ENCODE measurements around the gene PHACTR1. TPM values are rescaled to one million over a fixed set of nuclear protein-coding genes. Genes with fewer than 3 reads are reported as not detected.

The PHACTR1 gene
- total and polyA plus RNA-seq, 9 of the 15 experiments (the other 6 are each of a cell fraction or from before 2014, with no cell fraction given): 11.5 to 32.6 (median 22.0) TPM

DNA sequence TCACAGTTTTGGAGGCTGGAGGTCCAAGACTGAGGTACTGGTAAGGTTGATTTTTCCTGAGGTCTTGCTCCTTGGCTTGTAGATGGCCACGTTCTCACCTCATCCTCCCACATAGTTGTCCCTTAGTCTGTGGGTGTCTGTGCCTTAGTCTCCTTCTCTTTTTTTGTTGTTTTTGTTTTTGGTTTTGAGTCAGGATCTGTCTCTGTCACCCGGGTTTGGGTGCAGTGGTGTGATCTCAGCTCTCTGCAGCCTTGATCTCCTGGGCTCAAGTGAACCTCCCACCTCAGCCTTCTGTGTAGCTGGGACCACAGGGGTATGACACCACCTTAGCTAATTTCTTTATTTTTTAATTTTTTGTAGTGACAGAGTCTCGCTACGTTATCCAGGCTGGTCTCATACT lies 245.2 kb downstream of the PHACTR1 start:
- ATAC-seq (no peak), FAIRE-seq (no peak), DNase-seq (ENCODE audit: extremely low read depth in 1 of 4, low spot score in 3 of 4) (no peak)
- Histone ChIP-seq H2AFZ (ENCODE audit: low read depth, low read length) (no peak overlapping the region), H3K9ac (ENCODE audit: insufficient read depth in 1 of 2, low read depth in 2 of 2, low read length in 2 of 2) (no peak overlapping the region), H4K20me1 (replicated peaks; ENCODE audit: control insufficient read depth, insufficient read depth, low read length) (no peaks in the 10 kb centered on the region), H3K9me3 (replicated peaks; ENCODE audit: control insufficient read depth, insufficient read depth, low read depth, low read length) (no peaks in the 10 kb centered on the region), H3K9me1 (ENCODE audit: control insufficient read depth, insufficient read depth, low read length) (no peaks in the 10 kb centered on the region), H3K4me2 (ENCODE audit: insufficient read depth, low read length) (no peak overlapping the region), H3K27ac (ENCODE audit: extremely low read depth, low read depth, low read length) (no peak overlapping the region), H3K79me2 (ENCODE audit: control insufficient read depth, insufficient read depth, low read length) (no peaks in the 10 kb centered on the region), H3K27me3 (ENCODE audit: control insufficient read depth in 2 of 2, insufficient read depth in 2 of 2, low read length in 2 of 2) (peaks cover 17 to 28% of the 10 kb centered on the region in 2 experiments), H3K4me1 (replicated peaks in 1 of 2; ENCODE audit: control insufficient read depth in 2 of 2, insufficient read depth in 2 of 2, low read length in 2 of 2) (no peaks in the 10 kb centered on the region), H3K4me3 (no peak overlapping the region), H3K36me3 (ENCODE audit: control insufficient read depth, insufficient read depth, low read length) (no peaks in the 10 kb centered on the region)
- in situ Hi-C loops (cut with MboI): no loop called here
- BruUV-seq (replicated peaks): no TSS peak
- TF ChIP-seq ETV6 (IDR thresholded peaks at IDR 0.05; ENCODE audit: borderline replicate concordance in 1 of 2, low read depth in 2 of 2, low read length in 1 of 2): no peak
- TF ChIP-seq ETV6 (CRISPR knock-in tag; IDR thresholded peaks at IDR 0.05; ENCODE audit: borderline replicate concordance): no peak
- TF ChIP-seq ZBTB8A (IDR thresholded peaks at IDR 0.05; ENCODE audit: partially characterized antibody): no peak
- TF ChIP-seq GABPB1 (CRISPR knock-in tag; IDR thresholded peaks at IDR 0.05): no peak
- TF ChIP-seq ZNF407 (IDR thresholded peaks at IDR 0.05; ENCODE audit: low read depth): no peak
- no peak for TF ChIP-seq HOXB6 (CRISPR knock-in tag; IDR thresholded peaks at IDR 0.05; ENCODE audit: borderline replicate concordance)
- TF ChIP-seq ZKSCAN8 (CRISPR knock-in tag; IDR thresholded peaks at IDR 0.05): no peak
- no peak for TF ChIP-seq SLC30A9 (CRISPR knock-in tag; IDR thresholded peaks at IDR 0.05)
- ChIA-PET POLR2A (no interaction called here), CTCF (ENCODE audit: low intra/inter-chr PET ratio) (no interaction called here)
- intact Hi-C loops (cut with micrococcal nuclease): no loop called here
- 1% methylated on average over 4 of the region's 4 CpGs for WGBS (ENCODE audit: insufficient coverage, low coverage, missing lambda C conversion rate)
